Measurements from ENCODE around the gene PLXNA1. TPM values are rescaled to one million over a fixed set of nuclear protein-coding genes. Genes with fewer than 3 reads are reported as not detected.

Gene PLXNA1
- total RNA-seq, 6 experiments from 2014 or later = 40.8 to 56.1 (median 45.4) TPM

GRCh38 chr3:126985132-126985985 lies 2.4 kb downstream of the PLXNA1 start:
- DNase-seq = no peak
- peak overlapping the region; percentile 83; the same call in 1 of the 2 replicates for H3K4me3 Mint-ChIP-seq
- H3K36me3 Mint-ChIP-seq (ENCODE audit: low read depth) = no peaks in the 10 kb centered on the region
- H3K4me1 Mint-ChIP-seq (ENCODE audit: low read depth) = peaks cover 26% of the 10 kb centered on the region
- H3K27me3 Mint-ChIP-seq (ENCODE audit: insufficient read depth) = no peaks in the 10 kb centered on the region
- TF ChIP-seq CTCF (IDR thresholded peaks at IDR 0.05) = no peak
- no peaks in the 10 kb centered on the region for H3K9me3 Mint-ChIP-seq
- H3K27ac Mint-ChIP-seq = no peak overlapping the region

DNA sequence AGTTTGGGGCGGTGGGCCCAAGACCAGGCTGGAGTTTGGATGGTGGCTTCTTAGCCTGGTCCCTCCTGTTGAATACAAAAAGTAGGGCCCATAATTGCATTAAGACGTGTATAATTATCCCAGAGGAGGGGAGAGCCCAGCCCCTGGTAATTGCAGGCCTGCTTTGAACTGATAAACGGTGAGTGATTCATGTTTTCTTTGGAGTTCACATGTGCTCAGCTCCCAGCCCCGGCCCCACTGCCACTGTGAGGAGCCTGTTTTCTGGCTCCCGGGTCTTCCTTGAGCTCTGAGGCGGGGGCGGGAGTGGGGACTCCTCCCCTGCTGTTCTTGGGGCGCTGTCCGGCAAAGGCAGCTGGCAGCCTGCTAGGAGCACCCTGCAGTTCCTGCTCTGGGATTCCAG lies 3.1 kb downstream of the PLXNA1 start:
- TF ChIP-seq CTCF (IDR thresholded peaks at IDR 0.05) = no peak
- Mint-ChIP-seq H3K4me3 (0 out of 2 replicates have a peak overlapping the region, but pooled peaks have one; percentile 30), H3K4me1 (ENCODE audit: low read depth) (peaks cover 26% of the 10 kb centered on the region), H3K27ac (0 out of 2 replicates have a peak overlapping the region, but pooled peaks have one; percentile 16), H3K27me3 (ENCODE audit: insufficient read depth) (no peaks in the 10 kb centered on the region), H3K36me3 (ENCODE audit: low read depth) (no peaks in the 10 kb centered on the region), H3K9me3 (no peaks in the 10 kb centered on the region)
- DNase-seq = no peak

GRCh38 chr3:126987129-126987528 lies 4.2 kb downstream of the PLXNA1 start:
- TF ChIP-seq CTCF (IDR thresholded peaks at IDR 0.05) = no peak
- DNase-seq = no peak
- H3K9me3 Mint-ChIP-seq = no peaks in the 10 kb centered on the region
- peak overlapping the region; percentile 18; the same call in 1 of the 2 replicates for H3K27ac Mint-ChIP-seq
- no peaks in the 10 kb centered on the region for H3K27me3 Mint-ChIP-seq (ENCODE audit: insufficient read depth)
- no peaks in the 10 kb centered on the region for H3K36me3 Mint-ChIP-seq (ENCODE audit: low read depth)
- no peak overlapping the region for H3K4me3 Mint-ChIP-seq
- peaks cover 18% of the 10 kb centered on the region for H3K4me1 Mint-ChIP-seq (ENCODE audit: low read depth)

DNA sequence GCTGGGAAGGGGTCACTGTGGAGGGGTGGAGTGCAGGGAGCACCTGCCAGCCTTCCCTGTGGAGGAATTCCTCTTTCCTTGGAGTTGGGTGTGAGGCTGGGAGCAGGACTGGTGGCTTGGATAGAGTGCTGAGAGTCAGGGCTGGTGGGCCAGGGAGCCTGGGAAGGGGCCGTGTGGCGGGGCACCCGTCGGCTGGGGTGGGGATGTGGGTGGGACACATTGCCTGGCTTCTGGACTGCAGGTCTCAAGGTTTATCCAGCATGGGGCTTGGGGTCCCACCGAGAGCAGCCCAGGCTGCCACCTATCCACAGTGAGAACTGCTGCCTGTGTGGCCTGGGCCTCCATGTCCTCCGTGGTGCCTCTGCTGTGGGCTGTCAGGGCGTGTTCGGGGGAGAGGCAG lies 4.7 kb downstream of the PLXNA1 start:
- no peak for TF ChIP-seq CTCF (IDR thresholded peaks at IDR 0.05)
- no peaks in the 10 kb centered on the region for H3K9me3 Mint-ChIP-seq
- peaks cover 15% of the 10 kb centered on the region for H3K4me1 Mint-ChIP-seq (ENCODE audit: low read depth)
- H3K27ac Mint-ChIP-seq = no peak overlapping the region
- no peaks in the 10 kb centered on the region for H3K36me3 Mint-ChIP-seq (ENCODE audit: low read depth)
- DNase-seq = no peak
- H3K4me3 Mint-ChIP-seq = no peak overlapping the region
- H3K27me3 Mint-ChIP-seq (ENCODE audit: insufficient read depth) = no peaks in the 10 kb centered on the region

- no peak for DNase-seq
- Mint-ChIP-seq H3K27me3 (ENCODE audit: insufficient read depth) (no peaks in the 10 kb centered on the region), H3K4me1 (ENCODE audit: low read depth) (peaks cover 15% of the 10 kb centered on the region), H3K4me3 (no peak overlapping the region), H3K27ac (no peak overlapping the region), H3K36me3 (ENCODE audit: low read depth) (no peaks in the 10 kb centered on the region), H3K9me3 (no peaks in the 10 kb centered on the region)
- no peak for TF ChIP-seq CTCF (IDR thresholded peaks at IDR 0.05)
Observed at GRCh38 chr3:126988451-126989021, 5.6 kb downstream of the PLXNA1 start.

Data from HFFc6 (cell line).